ENCODE results near the gene NLGN2. TPM values are rescaled to one million over a fixed set of nuclear protein-coding genes. Genes with fewer than 3 reads are reported as not detected.

The NLGN2 gene
- total and polyA plus RNA-seq, 4 donors = 0.24 to 2.4 (median 0.90) TPM

DNA sequence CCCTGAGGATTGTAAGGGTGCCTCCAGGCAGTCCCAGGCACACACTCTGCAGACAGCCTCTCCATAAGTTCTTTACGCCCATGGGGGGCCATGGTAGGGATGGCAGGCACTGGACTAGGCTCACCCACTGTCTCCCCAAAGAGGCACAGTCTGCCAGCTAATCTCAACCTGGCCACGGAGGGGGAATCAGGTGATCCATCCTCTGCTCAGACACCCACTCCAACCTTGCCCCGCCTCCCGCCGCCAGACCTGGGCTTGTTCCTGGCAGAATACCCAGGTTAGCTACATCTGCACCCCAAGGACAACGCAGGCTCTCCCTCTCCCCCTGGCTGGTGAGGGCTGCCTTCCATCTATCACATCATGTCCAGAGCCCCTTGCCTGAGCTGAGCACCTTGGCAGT, 1.2 kb downstream of the NLGN2 start:
- H3K27me3 ChIP-seq (ENCODE audit: control insufficient read depth in 4 of 4, insufficient read depth in 4 of 4, low read length in 3 of 4) = no peaks in the 10 kb centered on the region
- no peaks in the 10 kb centered on the region for H3K9me3 ChIP-seq (ENCODE audit: control insufficient read depth in 4 of 4, low read length in 3 of 4)
- peaks cover 0 to 4% (median 0%) of the 10 kb centered on the region in 4 donors for H3K4me1 ChIP-seq (ENCODE audit: control insufficient read depth in 4 of 4, insufficient read depth in 4 of 4, low read length in 3 of 4)
- H3K9ac ChIP-seq (ENCODE audit: low read depth in 1 of 2, low read length in 2 of 2) = no peak overlapping the region
- TF ChIP-seq, protein P1, sequence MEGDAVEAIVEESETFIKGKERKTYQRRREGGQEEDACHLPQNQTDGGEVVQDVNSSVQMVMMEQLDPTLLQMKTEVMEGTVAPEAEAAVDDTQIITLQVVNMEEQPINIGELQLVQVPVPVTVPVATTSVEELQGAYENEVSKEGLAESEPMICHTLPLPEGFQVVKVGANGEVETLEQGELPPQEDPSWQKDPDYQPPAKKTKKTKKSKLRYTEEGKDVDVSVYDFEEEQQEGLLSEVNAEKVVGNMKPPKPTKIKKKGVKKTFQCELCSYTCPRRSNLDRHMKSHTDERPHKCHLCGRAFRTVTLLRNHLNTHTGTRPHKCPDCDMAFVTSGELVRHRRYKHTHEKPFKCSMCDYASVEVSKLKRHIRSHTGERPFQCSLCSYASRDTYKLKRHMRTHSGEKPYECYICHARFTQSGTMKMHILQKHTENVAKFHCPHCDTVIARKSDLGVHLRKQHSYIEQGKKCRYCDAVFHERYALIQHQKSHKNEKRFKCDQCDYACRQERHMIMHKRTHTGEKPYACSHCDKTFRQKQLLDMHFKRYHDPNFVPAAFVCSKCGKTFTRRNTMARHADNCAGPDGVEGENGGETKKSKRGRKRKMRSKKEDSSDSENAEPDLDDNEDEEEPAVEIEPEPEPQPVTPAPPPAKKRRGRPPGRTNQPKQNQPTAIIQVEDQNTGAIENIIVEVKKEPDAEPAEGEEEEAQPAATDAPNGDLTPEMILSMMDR (IDR thresholded peaks at IDR 0.05; ENCODE audit: low read depth, low read length, missing input control) = no peak
- TF ChIP-seq FOXA1 (IDR thresholded peaks at IDR 0.05) (no peak), EGR1 (IDR thresholded peaks at IDR 0.05; ENCODE audit: low read depth in 2 of 2) (no peak), HNF4A (conservative IDR thresholded peaks at IDR 0.05) (no peak), FOXA2 (IDR thresholded peaks at IDR 0.05) (no peak), RAD21 (IDR thresholded peaks at IDR 0.05) (no peak), YY1 (IDR thresholded peaks at IDR 0.05) (no peak)
- TF ChIP-seq, protein P2, sequence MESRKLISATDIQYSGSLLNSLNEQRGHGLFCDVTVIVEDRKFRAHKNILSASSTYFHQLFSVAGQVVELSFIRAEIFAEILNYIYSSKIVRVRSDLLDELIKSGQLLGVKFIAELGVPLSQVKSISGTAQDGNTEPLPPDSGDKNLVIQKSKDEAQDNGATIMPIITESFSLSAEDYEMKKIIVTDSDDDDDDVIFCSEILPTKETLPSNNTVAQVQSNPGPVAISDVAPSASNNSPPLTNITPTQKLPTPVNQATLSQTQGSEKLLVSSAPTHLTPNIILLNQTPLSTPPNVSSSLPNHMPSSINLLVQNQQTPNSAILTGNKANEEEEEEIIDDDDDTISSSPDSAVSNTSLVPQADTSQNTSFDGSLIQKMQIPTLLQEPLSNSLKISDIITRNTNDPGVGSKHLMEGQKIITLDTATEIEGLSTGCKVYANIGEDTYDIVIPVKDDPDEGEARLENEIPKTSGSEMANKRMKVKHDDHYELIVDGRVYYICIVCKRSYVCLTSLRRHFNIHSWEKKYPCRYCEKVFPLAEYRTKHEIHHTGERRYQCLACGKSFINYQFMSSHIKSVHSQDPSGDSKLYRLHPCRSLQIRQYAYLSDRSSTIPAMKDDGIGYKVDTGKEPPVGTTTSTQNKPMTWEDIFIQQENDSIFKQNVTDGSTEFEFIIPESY (IDR thresholded peaks at IDR 0.05) = no peak
- TF ChIP-seq, protein P3, sequence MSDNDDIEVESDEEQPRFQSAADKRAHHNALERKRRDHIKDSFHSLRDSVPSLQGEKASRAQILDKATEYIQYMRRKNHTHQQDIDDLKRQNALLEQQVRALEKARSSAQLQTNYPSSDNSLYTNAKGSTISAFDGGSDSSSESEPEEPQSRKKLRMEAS (IDR thresholded peaks at IDR 0.05) = no peak
- DNase-seq (ENCODE audit: low spot score) = no peak
- no peaks in the 10 kb centered on the region for H3K36me3 ChIP-seq (ENCODE audit: control insufficient read depth in 4 of 4, insufficient read depth in 3 of 4, low read depth in 1 of 4, low read length in 3 of 4)
- no peak overlapping the region for H3K27ac ChIP-seq (ENCODE audit: low read depth in 1 of 2, low read length in 2 of 2)
- WGBS = 88% methylated on average over 6 of the region's 6 CpGs
- no peak overlapping the region for H3K4me3 ChIP-seq (ENCODE audit: low read depth in 1 of 3, low read length in 3 of 3)

DNA sequence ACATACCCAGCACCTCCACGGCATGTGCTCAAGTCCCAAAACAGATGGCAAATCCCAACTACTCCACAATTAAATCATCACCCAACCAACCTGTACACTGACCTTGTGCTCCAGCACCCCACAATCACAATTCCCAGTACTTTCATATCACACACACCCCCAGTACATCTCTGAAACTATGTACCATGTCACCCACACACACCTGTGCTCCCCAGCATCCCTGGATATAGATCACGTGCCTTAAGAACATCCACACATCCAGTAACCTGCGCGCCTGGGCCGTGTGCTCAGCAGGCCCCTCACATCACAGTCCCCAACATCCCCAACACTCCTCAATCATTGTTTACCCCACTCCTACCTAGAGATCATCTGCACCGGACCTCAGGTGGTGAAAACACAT, 2.1 kb downstream of the NLGN2 start:
- H3K27ac ChIP-seq (ENCODE audit: low read depth in 1 of 2, low read length in 2 of 2) = no peak overlapping the region
- H3K9me3 ChIP-seq (ENCODE audit: control insufficient read depth in 4 of 4, low read length in 3 of 4) = no peaks in the 10 kb centered on the region
- H3K4me3 ChIP-seq (ENCODE audit: low read depth in 1 of 3, low read length in 3 of 3) = no peak overlapping the region
- H3K27me3 ChIP-seq (ENCODE audit: control insufficient read depth in 4 of 4, insufficient read depth in 4 of 4, low read length in 3 of 4) = no peaks in the 10 kb centered on the region
- H3K9ac ChIP-seq (ENCODE audit: low read depth in 1 of 2, low read length in 2 of 2) = no peak overlapping the region
- no peaks in the 10 kb centered on the region for H3K36me3 ChIP-seq (ENCODE audit: control insufficient read depth in 4 of 4, insufficient read depth in 3 of 4, low read depth in 1 of 4, low read length in 3 of 4)
- H3K4me1 ChIP-seq (ENCODE audit: control insufficient read depth in 4 of 4, insufficient read depth in 4 of 4, low read length in 3 of 4) = peaks cover 0 to 4% (median 0%) of the 10 kb centered on the region in 4 donors
- TF ChIP-seq HNF4G (IDR thresholded peaks at IDR 0.05) (no peak), FOXA2 (IDR thresholded peaks at IDR 0.05) (no peak), RAD21 (IDR thresholded peaks at IDR 0.05) (no peak), FOXA1 (IDR thresholded peaks at IDR 0.05) (no peak), YY1 (IDR thresholded peaks at IDR 0.05) (no peak), NR2F2 (IDR thresholded peaks at IDR 0.05) (no peak), JUND (IDR thresholded peaks at IDR 0.05) (no peak), HNF4A (conservative IDR thresholded peaks at IDR 0.05) (no peak), RXRA (IDR thresholded peaks at IDR 0.05) (no peak), TAF1 (conservative IDR thresholded peaks at IDR 0.05) (no peak), SP1 (IDR thresholded peaks at IDR 0.05) (no peak), EGR1 (IDR thresholded peaks at IDR 0.05; ENCODE audit: low read depth in 2 of 2) (no peak), GABPA (IDR thresholded peaks at IDR 0.05 in 1 of 2, conservative IDR thresholded peaks at IDR 0.05 in 1 of 2) (no peak)
- TF ChIP-seq, protein P1 (IDR thresholded peaks at IDR 0.05; ENCODE audit: low read depth, low read length, missing input control) = no peak
- TF ChIP-seq, protein P2 (IDR thresholded peaks at IDR 0.05) = no peak
- TF ChIP-seq, protein P4, sequence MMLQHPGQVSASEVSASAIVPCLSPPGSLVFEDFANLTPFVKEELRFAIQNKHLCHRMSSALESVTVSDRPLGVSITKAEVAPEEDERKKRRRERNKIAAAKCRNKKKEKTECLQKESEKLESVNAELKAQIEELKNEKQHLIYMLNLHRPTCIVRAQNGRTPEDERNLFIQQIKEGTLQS (IDR thresholded peaks at IDR 0.05) = no peak
- TF ChIP-seq, protein P3 (IDR thresholded peaks at IDR 0.05) = no peak
- TF ChIP-seq, protein P5, sequence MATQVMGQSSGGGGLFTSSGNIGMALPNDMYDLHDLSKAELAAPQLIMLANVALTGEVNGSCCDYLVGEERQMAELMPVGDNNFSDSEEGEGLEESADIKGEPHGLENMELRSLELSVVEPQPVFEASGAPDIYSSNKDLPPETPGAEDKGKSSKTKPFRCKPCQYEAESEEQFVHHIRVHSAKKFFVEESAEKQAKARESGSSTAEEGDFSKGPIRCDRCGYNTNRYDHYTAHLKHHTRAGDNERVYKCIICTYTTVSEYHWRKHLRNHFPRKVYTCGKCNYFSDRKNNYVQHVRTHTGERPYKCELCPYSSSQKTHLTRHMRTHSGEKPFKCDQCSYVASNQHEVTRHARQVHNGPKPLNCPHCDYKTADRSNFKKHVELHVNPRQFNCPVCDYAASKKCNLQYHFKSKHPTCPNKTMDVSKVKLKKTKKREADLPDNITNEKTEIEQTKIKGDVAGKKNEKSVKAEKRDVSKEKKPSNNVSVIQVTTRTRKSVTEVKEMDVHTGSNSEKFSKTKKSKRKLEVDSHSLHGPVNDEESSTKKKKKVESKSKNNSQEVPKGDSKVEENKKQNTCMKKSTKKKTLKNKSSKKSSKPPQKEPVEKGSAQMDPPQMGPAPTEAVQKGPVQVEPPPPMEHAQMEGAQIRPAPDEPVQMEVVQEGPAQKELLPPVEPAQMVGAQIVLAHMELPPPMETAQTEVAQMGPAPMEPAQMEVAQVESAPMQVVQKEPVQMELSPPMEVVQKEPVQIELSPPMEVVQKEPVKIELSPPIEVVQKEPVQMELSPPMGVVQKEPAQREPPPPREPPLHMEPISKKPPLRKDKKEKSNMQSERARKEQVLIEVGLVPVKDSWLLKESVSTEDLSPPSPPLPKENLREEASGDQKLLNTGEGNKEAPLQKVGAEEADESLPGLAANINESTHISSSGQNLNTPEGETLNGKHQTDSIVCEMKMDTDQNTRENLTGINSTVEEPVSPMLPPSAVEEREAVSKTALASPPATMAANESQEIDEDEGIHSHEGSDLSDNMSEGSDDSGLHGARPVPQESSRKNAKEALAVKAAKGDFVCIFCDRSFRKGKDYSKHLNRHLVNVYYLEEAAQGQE (IDR thresholded peaks at IDR 0.05) = no peak
- DNase-seq (ENCODE audit: low spot score) = no peak
- 96% methylated on average over 6 of the region's 6 CpGs for WGBS
